ENCODE data around the gene ZNF746. TPM values are rescaled to one million over a fixed set of nuclear protein-coding genes. Genes with fewer than 3 reads are reported as not detected.

Gene ZNF746
- total and polyA plus RNA-seq, 9 of the 15 experiments (the other 6 are each of a cell fraction or from before 2014, with no cell fraction given): 1.7 to 31.6 (median 13.3) TPM

- TF ChIP-seq, protein P1, sequence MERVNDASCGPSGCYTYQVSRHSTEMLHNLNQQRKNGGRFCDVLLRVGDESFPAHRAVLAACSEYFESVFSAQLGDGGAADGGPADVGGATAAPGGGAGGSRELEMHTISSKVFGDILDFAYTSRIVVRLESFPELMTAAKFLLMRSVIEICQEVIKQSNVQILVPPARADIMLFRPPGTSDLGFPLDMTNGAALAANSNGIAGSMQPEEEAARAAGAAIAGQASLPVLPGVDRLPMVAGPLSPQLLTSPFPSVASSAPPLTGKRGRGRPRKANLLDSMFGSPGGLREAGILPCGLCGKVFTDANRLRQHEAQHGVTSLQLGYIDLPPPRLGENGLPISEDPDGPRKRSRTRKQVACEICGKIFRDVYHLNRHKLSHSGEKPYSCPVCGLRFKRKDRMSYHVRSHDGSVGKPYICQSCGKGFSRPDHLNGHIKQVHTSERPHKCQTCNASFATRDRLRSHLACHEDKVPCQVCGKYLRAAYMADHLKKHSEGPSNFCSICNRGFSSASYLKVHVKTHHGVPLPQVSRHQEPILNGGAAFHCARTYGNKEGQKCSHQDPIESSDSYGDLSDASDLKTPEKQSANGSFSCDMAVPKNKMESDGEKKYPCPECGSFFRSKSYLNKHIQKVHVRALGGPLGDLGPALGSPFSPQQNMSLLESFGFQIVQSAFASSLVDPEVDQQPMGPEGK (CRISPR knock-in tag; IDR thresholded peaks at IDR 0.05; ENCODE audit: borderline replicate concordance): no peak
- 0 out of 2 replicates have a peak, but pooled peaks have one; percentile 31 for TF ChIP-seq EP300 (IDR thresholded peaks at IDR 0.05; ENCODE audit: low read length)
- no peak for TF ChIP-seq IRF1 (CRISPR knock-in tag; IDR thresholded peaks at IDR 0.05; ENCODE audit: borderline replicate concordance)
- no peak for TF ChIP-seq ELF4 (CRISPR knock-in tag; IDR thresholded peaks at IDR 0.05)
- TF ChIP-seq, protein P2, sequence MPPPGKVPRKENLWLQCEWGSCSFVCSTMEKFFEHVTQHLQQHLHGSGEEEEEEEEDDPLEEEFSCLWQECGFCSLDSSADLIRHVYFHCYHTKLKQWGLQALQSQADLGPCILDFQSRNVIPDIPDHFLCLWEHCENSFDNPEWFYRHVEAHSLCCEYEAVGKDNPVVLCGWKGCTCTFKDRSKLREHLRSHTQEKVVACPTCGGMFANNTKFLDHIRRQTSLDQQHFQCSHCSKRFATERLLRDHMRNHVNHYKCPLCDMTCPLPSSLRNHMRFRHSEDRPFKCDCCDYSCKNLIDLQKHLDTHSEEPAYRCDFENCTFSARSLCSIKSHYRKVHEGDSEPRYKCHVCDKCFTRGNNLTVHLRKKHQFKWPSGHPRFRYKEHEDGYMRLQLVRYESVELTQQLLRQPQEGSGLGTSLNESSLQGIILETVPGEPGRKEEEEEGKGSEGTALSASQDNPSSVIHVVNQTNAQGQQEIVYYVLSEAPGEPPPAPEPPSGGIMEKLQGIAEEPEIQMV (tag; conservative IDR thresholded peaks at IDR 0.05; ENCODE audit: low read depth): no peak
- TF ChIP-seq ZNF311 (CRISPR knock-in tag; IDR thresholded peaks at IDR 0.05): no peak
- TF ChIP-seq ELF2 (CRISPR knock-in tag; IDR thresholded peaks at IDR 0.05): no peak
- no peak for TF ChIP-seq POLR3G (IDR thresholded peaks at IDR 0.05; ENCODE audit: extremely low read depth, insufficient read length, insufficient replicate concordance)
- TF ChIP-seq SRSF7 (optimal IDR thresholded peaks at IDR 0.05; ENCODE audit: low read depth, low read length): no peak
- TF ChIP-seq ZBTB1 (CRISPR knock-in tag; IDR thresholded peaks at IDR 0.05; ENCODE audit: borderline replicate concordance, low read depth): no peak
- TF ChIP-seq ZNF384 (IDR thresholded peaks at IDR 0.05; ENCODE audit: low read depth, low read length): peak; percentile 26
- TF ChIP-seq, protein P3, sequence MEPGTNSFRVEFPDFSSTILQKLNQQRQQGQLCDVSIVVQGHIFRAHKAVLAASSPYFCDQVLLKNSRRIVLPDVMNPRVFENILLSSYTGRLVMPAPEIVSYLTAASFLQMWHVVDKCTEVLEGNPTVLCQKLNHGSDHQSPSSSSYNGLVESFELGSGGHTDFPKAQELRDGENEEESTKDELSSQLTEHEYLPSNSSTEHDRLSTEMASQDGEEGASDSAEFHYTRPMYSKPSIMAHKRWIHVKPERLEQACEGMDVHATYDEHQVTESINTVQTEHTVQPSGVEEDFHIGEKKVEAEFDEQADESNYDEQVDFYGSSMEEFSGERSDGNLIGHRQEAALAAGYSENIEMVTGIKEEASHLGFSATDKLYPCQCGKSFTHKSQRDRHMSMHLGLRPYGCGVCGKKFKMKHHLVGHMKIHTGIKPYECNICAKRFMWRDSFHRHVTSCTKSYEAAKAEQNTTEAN (CRISPR knock-in tag; IDR thresholded peaks at IDR 0.05): no peak
- TF ChIP-seq MAFG (tag; conservative IDR thresholded peaks at IDR 0.05): no peak
- peak; percentile 34 for TF ChIP-seq SAP30 (IDR thresholded peaks at IDR 0.05; ENCODE audit: borderline replicate concordance, insufficient read depth, low read depth, low read length, poor library complexity, severe bottlenecking)
- TF ChIP-seq ETV1 (tag; conservative IDR thresholded peaks at IDR 0.05; ENCODE audit: low read depth): peak; percentile 80
- TF ChIP-seq ZNF431 (CRISPR knock-in tag; IDR thresholded peaks at IDR 0.05): peak; percentile 47; the same call in 1 of the 2 replicates
- peak; percentile 81; the same call in 1 of the 2 replicates for TF ChIP-seq PHF8 (IDR thresholded peaks at IDR 0.05; ENCODE audit: borderline replicate concordance, low read length)
- TF ChIP-seq MTA1 (IDR thresholded peaks at IDR 0.05; ENCODE audit: borderline replicate concordance): no peak
- TF ChIP-seq U2AF2 (optimal IDR thresholded peaks at IDR 0.05; ENCODE audit: low read depth, low read length): no peak
- no peak for TF ChIP-seq ZFP30 (CRISPR knock-in tag; IDR thresholded peaks at IDR 0.05; ENCODE audit: borderline replicate concordance)
- no peak for TF ChIP-seq ZNF217 (CRISPR knock-in tag; IDR thresholded peaks at IDR 0.05)
These were observed 36.9 kb downstream of the ZNF746 start, which contains the start of gene ZNF777 (continued) for GRCh38 chr7:149460493-149461277.

Measured in K562 (cell line).